Activated T-helper 1 cell treated with anti-CD3 and anti-CD28 coated beads, Interleukin-12 subunit alpha, Interleukin-12 subunit beta, Interleukin-2, Interleukin-4 antibody, amounts not matched to agents 30 ng/mL and 10 ng/mL and 1 ng/mL, durations not matched to agents 14 hours and 24 hours and 36 hours (primary cell): ENCODE data around the gene CHST11. TPM values are rescaled to one million over a fixed set of nuclear protein-coding genes. Genes with fewer than 3 reads are reported as not detected.
A peak's percentile ranks its signal among the peaks of the same experiment; 100 is the strongest.

Experiments used
- DNase-seq: peaks from one replicate; pipeline ENCODE4 v3.0.0; 2021; ENCODE audit warnings: low spot score
- H3K27ac Mint-ChIP-seq: one replicate; pipeline ENCODE4 v1.8.0; 2021; ENCODE audit warnings: mild to moderate bottlenecking, mixed read lengths
- H3K27me3 Mint-ChIP-seq: one replicate; pipeline ENCODE4 v1.8.0; 2022; ENCODE audit warnings: mild to moderate bottlenecking, moderate library complexity, mixed read lengths; ENCODE audit not compliant: insufficient read depth
- H3K36me3 Mint-ChIP-seq: one replicate; pipeline ENCODE4 v1.8.0; 2021; ENCODE audit warnings: low read depth, mixed read lengths
- H3K4me1 Mint-ChIP-seq: one replicate; pipeline ENCODE4 v1.8.0; 2021; ENCODE audit warnings: low read depth, mixed read lengths
- H3K4me3 Mint-ChIP-seq: one replicate; pipeline ENCODE4 v1.8.0; 2021; ENCODE audit warnings: mild to moderate bottlenecking, moderate library complexity, mixed read lengths
- H3K9me3 Mint-ChIP-seq: one replicate; pipeline ENCODE4 v1.8.0; 2021; ENCODE audit warnings: mixed read lengths
- intact Hi-C: fragments of 100-400 bp; cut with micrococcal nuclease; formaldehyde crosslinking; loops from one replicate; pipeline ENCODE4 v1.15.1; 2024
- total RNA-seq: library from RNA; stranded (reverse); gene quantifications from 2 replicates; pipeline ENCODE4 v1.2.3, GENCODE V29; 2022

CHST11 gene
- total RNA-seq, 1 donor from 2014 or later = 70.7 TPM

- peak overlapping the region; percentile 99 for H3K27ac Mint-ChIP-seq
- H3K4me3 Mint-ChIP-seq = peak overlapping the region; percentile 99
- H3K4me1 Mint-ChIP-seq = peaks cover 45% of the 10 kb centered on the region
- peaks cover 13% of the 10 kb centered on the region for H3K36me3 Mint-ChIP-seq
- H3K9me3 Mint-ChIP-seq = no peaks in the 10 kb centered on the region
- DNase-seq = peak; percentile 44
- no peaks in the 10 kb centered on the region for H3K27me3 Mint-ChIP-seq
- intact Hi-C loops = loop anchor here (1.0 to 10.0 kb wide), 16 partner anchors 30 to 650 kb away; partner anchors contain the start of genes SLC41A2 and WASHC4
These were observed 400 bp downstream of the CHST11 start for GRCh38 chr12:104456950-104457745.

GRCh38 chr12:104457746-104458693 is 1.3 kb downstream of the CHST11 start:
- Mint-ChIP-seq H3K36me3 (peaks cover 15% of the 10 kb centered on the region), H3K27ac (peak overlapping the region; percentile 99), H3K4me1 (peaks cover 54% of the 10 kb centered on the region), H3K27me3 (no peaks in the 10 kb centered on the region), H3K9me3 (no peaks in the 10 kb centered on the region), H3K4me3 (peak overlapping the region; percentile 99)
- DNase-seq = peak; percentile 44
- intact Hi-C loops = loop anchor here (1.0 to 10.0 kb wide), 6 partner anchors 36 to 649 kb away; partner anchors contain the start of gene WASHC4

- Mint-ChIP-seq H3K9me3 (no peaks in the 10 kb centered on the region), H3K27me3 (no peaks in the 10 kb centered on the region), H3K36me3 (peaks cover 16% of the 10 kb centered on the region), H3K4me3 (peak overlapping the region; percentile 99), H3K27ac (peak overlapping the region; percentile 81), H3K4me1 (peaks cover 62% of the 10 kb centered on the region)
- intact Hi-C loops = loop anchor here (1.0 to 10.0 kb wide), 4 partner anchors 35 to 593 kb away; no protein-coding TSS in a partner anchor
- no peak for DNase-seq
These were observed 2.1 kb downstream of the CHST11 start for GRCh38 chr12:104458694-104459367.

- Mint-ChIP-seq H3K27ac (peak overlapping the region; percentile 81), H3K27me3 (no peaks in the 10 kb centered on the region), H3K4me1 (peaks cover 68% of the 10 kb centered on the region), H3K4me3 (peak overlapping the region; percentile 99), H3K36me3 (peaks cover 16% of the 10 kb centered on the region), H3K9me3 (no peaks in the 10 kb centered on the region)
- no peak for DNase-seq
- intact Hi-C loops = loop anchor here (5.0 to 10.0 kb wide), 3 partner anchors 237 to 593 kb away; no protein-coding TSS in a partner anchor
These were observed 2.7 kb downstream of the CHST11 start for GRCh38 chr12:104459368-104459909.

- H3K27ac Mint-ChIP-seq = peak overlapping the region; percentile 81
- intact Hi-C loops = loop anchor here (10.0 kb wide), 1 partner anchor 535 kb away; no protein-coding TSS in a partner anchor
These were observed 3.4 kb downstream of the CHST11 start for GRCh38 chr12:104460041-104460719.

GRCh38 chr12:104460973-104461698 is 4.4 kb downstream of the CHST11 start:
- Mint-ChIP-seq H3K36me3 (peaks cover 16% of the 10 kb centered on the region), H3K27me3 (no peaks in the 10 kb centered on the region), H3K9me3 (no peaks in the 10 kb centered on the region), H3K4me1 (peaks cover 74% of the 10 kb centered on the region), H3K4me3 (peak overlapping the region; percentile 68), H3K27ac (peak overlapping the region; percentile 81)
- intact Hi-C loops = loop anchor here (10.0 kb wide), 1 partner anchor 536 kb away; no protein-coding TSS in a partner anchor
- no peak for DNase-seq

More at GRCh38 chr12:104460041-104460719, 3.4 kb downstream of the CHST11 start:
- peak overlapping the region; percentile 99 for H3K4me3 Mint-ChIP-seq
- peaks cover 75% of the 10 kb centered on the region for H3K4me1 Mint-ChIP-seq
- H3K9me3 Mint-ChIP-seq = no peaks in the 10 kb centered on the region
- no peaks in the 10 kb centered on the region for H3K27me3 Mint-ChIP-seq
- DNase-seq = no peak
- H3K36me3 Mint-ChIP-seq = peaks cover 16% of the 10 kb centered on the region

GRCh38 chr12:104462325-104462724 is 5.6 kb downstream of the CHST11 start:
- H3K27ac Mint-ChIP-seq = peak overlapping the region; percentile 96
- intact Hi-C loops = loop anchor here (10.0 kb wide), 1 partner anchor 538 kb away; no protein-coding TSS in a partner anchor

GRCh38 chr12:104462931-104463339 is 6.2 kb downstream of the CHST11 start:
- Mint-ChIP-seq H3K4me3 (peak overlapping the region; percentile 83), H3K9me3 (peaks cover 3% of the 10 kb centered on the region), H3K36me3 (peaks cover 20% of the 10 kb centered on the region), H3K27ac (peak overlapping the region; percentile 96), H3K27me3 (no peaks in the 10 kb centered on the region), H3K4me1 (peaks cover 85% of the 10 kb centered on the region)
- intact Hi-C loops = loop anchor here (1.0 to 10.0 kb wide), 3 partner anchors 15 to 538 kb away; no protein-coding TSS in a partner anchor
- DNase-seq = peak; percentile 46

More at GRCh38 chr12:104462325-104462724, 5.6 kb downstream of the CHST11 start:
- Mint-ChIP-seq H3K27me3 (no peaks in the 10 kb centered on the region), H3K9me3 (no peaks in the 10 kb centered on the region), H3K4me3 (peak overlapping the region; percentile 83), H3K36me3 (peaks cover 19% of the 10 kb centered on the region), H3K4me1 (peaks cover 79% of the 10 kb centered on the region)
- DNase-seq = no peak

- H3K9me3 Mint-ChIP-seq = peaks cover 4% of the 10 kb centered on the region
- H3K4me1 Mint-ChIP-seq = peaks cover 89% of the 10 kb centered on the region
- intact Hi-C loops = loop anchor here (1.0 to 10.0 kb wide), 3 partner anchors 15 to 539 kb away; no protein-coding TSS in a partner anchor
- H3K36me3 Mint-ChIP-seq = peaks cover 22% of the 10 kb centered on the region
- no peaks in the 10 kb centered on the region for H3K27me3 Mint-ChIP-seq
- peak overlapping the region; percentile 96 for H3K27ac Mint-ChIP-seq
- no peak for DNase-seq
- H3K4me3 Mint-ChIP-seq = peak overlapping the region; percentile 83
These were observed 6.6 kb downstream of the CHST11 start for GRCh38 chr12:104463368-104463767.

GRCh38 chr12:104464899-104465298 is 8.2 kb downstream of the CHST11 start:
- Mint-ChIP-seq H3K36me3 (peaks cover 33% of the 10 kb centered on the region), H3K4me1 (peaks cover 87% of the 10 kb centered on the region), H3K4me3 (peak overlapping the region; percentile 4), H3K27me3 (no peaks in the 10 kb centered on the region), H3K9me3 (peaks cover 14% of the 10 kb centered on the region), H3K27ac (peak overlapping the region; percentile 57)
- intact Hi-C loops = loop anchor here (10.0 kb wide), 1 partner anchor 540 kb away; no protein-coding TSS in a partner anchor
- DNase-seq = no peak
